ENCODE data around the gene EPG5.
"Not testable (repeated sequence)": the region's sequence is repeated elsewhere in the genome, so short reads cannot be mapped to it uniquely, and the experiment has no call there.

Gene EPG5

GRCh38 chr18:45860971-45861370 is 106.2 kb downstream of the EPG5 start:
- no peak for DNase-seq

- DNase-seq = no peak
Measured at GRCh38 chr18:45860492-45860891, 106.6 kb downstream of the EPG5 start.

GRCh38 chr18:45859334-45859733 is 107.8 kb downstream of the EPG5 start:
- DNase-seq = no peak

- DNase-seq = no peak
Measured at GRCh38 chr18:45856531-45856930, 110.6 kb downstream of the EPG5 start.

GRCh38 chr18:45854036-45854586 is 113.0 kb downstream of the EPG5 start:
- no peak for DNase-seq

GRCh38 chr18:45852631-45853030 is 114.5 kb downstream of the EPG5 start:
- no peak for DNase-seq

- DNase-seq = no peak
Measured at GRCh38 chr18:45851161-45851925, 115.8 kb downstream of the EPG5 start.

- no peak for DNase-seq
Measured at GRCh38 chr18:45850021-45850420, 117.1 kb downstream of the EPG5 start.

- DNase-seq = no peak
Measured at GRCh38 chr18:45849529-45849928, 117.6 kb downstream of the EPG5 start.

GRCh38 chr18:45848643-45849042 is 118.5 kb downstream of the EPG5 start:
- DNase-seq = not testable (repeated sequence)

GRCh38 chr18:45847119-45847518 is 120.0 kb downstream of the EPG5 start:
- DNase-seq = no peak

- DNase-seq = no peak
Measured at GRCh38 chr18:45845410-45845809, 121.7 kb downstream of the EPG5 start.

GRCh38 chr18:45844938-45845337 is 122.2 kb downstream of the EPG5 start:
- peak; percentile 37 for DNase-seq

GRCh38 chr18:45843019-45843418 is 124.1 kb downstream of the EPG5 start:
- DNase-seq = no peak

- DNase-seq = no peak
Measured at GRCh38 chr18:45841765-45842442, 125.2 kb downstream of the EPG5 start.

GRCh38 chr18:45841060-45841764 is 125.9 kb downstream of the EPG5 start:
- no peak for DNase-seq

- DNase-seq = peak; percentile 51
Measured at GRCh38 chr18:45839414-45840395, 127.4 kb downstream of the EPG5 start.

- no peak for DNase-seq
Measured at GRCh38 chr18:45838302-45839070, 128.6 kb downstream of the EPG5 start.

- DNase-seq = peak; percentile 62
Measured at GRCh38 chr18:45837283-45838070, 129.7 kb downstream of the EPG5 start.
